Right lobe of liver (tissue), 6 donors: ENCODE results near the gene PTCHD4. TPM values are rescaled to one million over a fixed set of nuclear protein-coding genes. Genes with fewer than 3 reads are reported as not detected.
A peak's percentile ranks its signal among the peaks of the same experiment; 100 is the strongest.

ENCODE experiments used
- ATAC-seq, 4 donors: fragments of 200-7000 bp; cut with Tn5 transposase; one replicate each; pipeline ENCODE4 v1.9.1; 2020; ENCODE audit warnings: mild to moderate bottlenecking in 4 of 4, moderate library complexity in 4 of 4
- DNase-seq, 3 donors: peaks; one replicate each; pipeline ENCODE4 v3.0.0-alpha.2; 2020
- H3K27ac ChIP-seq, 3 donors: fragments of 200-600 bp; one replicate each; pipeline ENCODE4 v1.8.0; 2022
- H3K27me3 ChIP-seq, 2 donors: fragments of 200-600 bp; one replicate each; pipeline ENCODE4 v1.8.0; 2022
- H3K36me3 ChIP-seq, 4 donors: fragments of 200-600 bp; sonication (generic) in 1 of 4; one replicate each; pipeline versions ENCODE4 v1.5.1 to v1.8.0; 2017 to 2022; ENCODE audit warnings: control low read depth in 1 of 4
- H3K4me1 ChIP-seq, 4 donors: fragments of 200-600 bp; sonication (generic) in 1 of 4; one replicate each; pipeline versions ENCODE4 v1.5.1 to v1.8.0; 2017 to 2022; ENCODE audit warnings: control low read depth in 1 of 4
- H3K4me3 ChIP-seq, 3 donors: fragments of 200-600 bp; one replicate each; pipeline ENCODE4 v1.8.0; 2022
- H3K9me3 ChIP-seq, 4 donors: fragments of 200-600 bp; sonication (generic) in 1 of 4; one replicate each; pipeline versions ENCODE4 v1.5.1 to v1.8.0; 2017 to 2022; ENCODE audit warnings: control low read depth in 1 of 4
- CTCF ChIP-seq, 4 donors: fragments of 200-600 bp in 3 of 4; fragments of 450-650 bp in 1 of 4; IDR thresholded peaks; one replicate each; pipeline versions ENCODE4 v1.5.1 to v1.8.0; 2016 to 2022; ENCODE audit warnings: antibody characterized with exemption in 4 of 4, mild to moderate bottlenecking in 2 of 4
- POLR2A ChIP-seq: fragments of 450-650 bp; IDR thresholded peaks from one replicate; pipeline ENCODE4 v1.6.1; 2017; ENCODE audit warnings: antibody characterized with exemption, mild to moderate bottlenecking
- WGBS: methylation state at CpG from one replicate; pipeline ENCODE4 v1.1.6; 2018; ENCODE audit warnings: low coverage, low lambda C conversion rate; ENCODE audit not compliant: insufficient coverage; ENCODE audit errors: missing lambda C conversion rate; 5-methylcytosine and 5-hydroxymethylcytosine counted together
- intact Hi-C, 2 donors: fragments of 100-400 bp; cut with DNase I; formaldehyde crosslinking; loops; one replicate each; pipeline versions ENCODE4 v1.11.2 to v1.14.1; 2022
- long read RNA-seq: library from polyadenylated mRNA; unstranded; transcript quantifications from one replicate; pipeline ENCODE4 v2.0.0, GENCODE V29; 2019
- total RNA-seq, 6 experiments: library from RNA; depleted of rRNA in 2 of 6; stranded (reverse); fragments of >200 nt in 2 of 6; fragmentation: NEBNext Ultra II Directional in 3 of 6; extraction: Animal tissue kit (Norgen Biotek cat#: 25700) in 3 of 6; gene quantifications; one replicate each; pipeline versions ENCODE4 v1.1.0 to v1.2.4, GENCODE V29; 2016 to 2023
- donor health status: DM: no; HTN: yes; CAD: no.
- donor health status: DM: no; HTN: no; CAD: no.
- donor health status: DM: no; HTN: no; CAD: no.
- donor health status: DM: no; HTN: yes; CAD: no.
- donor health status: DM: no; HTN: yes; CAD: no.

Gene PTCHD4
- total RNA-seq, result under 1 TPM in 3 of 6 experiments, not detected in 3; 0.12 to 0.18 (median 0.15) TPM
- long read RNA-seq, result 0 reads

- intact Hi-C loops, result no loop called here
- TF ChIP-seq POLR2A (no peak), CTCF (IDR thresholded peaks at IDR 0.05) (no peak)
- ATAC-seq, result no peak
- no peak for DNase-seq
- Histone ChIP-seq H3K4me3 (no peak within 1 kb of the TSS), H3K4me1 (no peaks in the 10 kb centered on the region), H3K27ac (no peak within 1 kb of the TSS), H3K27me3 (no peaks in the 10 kb centered on the region), H3K9me3 (no peaks in the 10 kb centered on the region), H3K36me3 (no peaks in the 10 kb centered on the region)
- 50% methylated on average over 1 of the region's 1 CpG for WGBS
Measured at GRCh38 chr6:48111143-48111506, at the start of gene PTCHD4. PTCHD4 (minus strand) TSS chr6:48111197; CDS start chr6:48068957, 42,240 bp downstream.

- DNase-seq, result no peak
- H3K27ac ChIP-seq, result no peak overlapping the region
- intact Hi-C loops, result no loop called here
- ATAC-seq, result no peak
- no peaks in the 10 kb centered on the region for H3K9me3 ChIP-seq
- no peaks in the 10 kb centered on the region for H3K27me3 ChIP-seq
- no peaks in the 10 kb centered on the region for H3K4me1 ChIP-seq
- no peak overlapping the region for H3K4me3 ChIP-seq
- H3K36me3 ChIP-seq, result no peaks in the 10 kb centered on the region
- WGBS, result 50% methylated on average over 1 of the region's 2 CpGs
- TF ChIP-seq POLR2A, result no peak
- no peak for TF ChIP-seq CTCF (IDR thresholded peaks at IDR 0.05)
Measured at GRCh38 chr6:48151142-48151541, 40.1 kb upstream of the PTCHD4 start.

GRCh38 chr6:48150701-48151100 is 39.7 kb upstream of the PTCHD4 start:
- Histone ChIP-seq H3K27ac (no peak overlapping the region), H3K27me3 (no peaks in the 10 kb centered on the region), H3K36me3 (no peaks in the 10 kb centered on the region), H3K9me3 (no peaks in the 10 kb centered on the region), H3K4me1 (no peaks in the 10 kb centered on the region), H3K4me3 (no peak overlapping the region)
- intact Hi-C loops, result no loop called here
- ATAC-seq, result no peak
- WGBS, result no CpG with 5 or more reads among the region's 2 CpGs
- no peak for DNase-seq
- TF ChIP-seq POLR2A (no peak), CTCF (IDR thresholded peaks at IDR 0.05) (no peak)

- no peaks in the 10 kb centered on the region for H3K27me3 ChIP-seq
- no peaks in the 10 kb centered on the region for H3K36me3 ChIP-seq
- no peaks in the 10 kb centered on the region for H3K4me1 ChIP-seq
- intact Hi-C loops, result no loop called here
- no peak overlapping the region for H3K4me3 ChIP-seq
- H3K27ac ChIP-seq, result no peak overlapping the region
- H3K9me3 ChIP-seq, result no peaks in the 10 kb centered on the region
- ATAC-seq, result no peak
- TF ChIP-seq CTCF (IDR thresholded peaks at IDR 0.05) (no peak), POLR2A (no peak)
- no peak for DNase-seq
Measured at GRCh38 chr6:48147051-48147450, 36.1 kb upstream of the PTCHD4 start.

GRCh38 chr6:48144021-48144420 is 33.0 kb upstream of the PTCHD4 start:
- Histone ChIP-seq H3K4me3 (no peak overlapping the region), H3K9me3 (no peaks in the 10 kb centered on the region), H3K27ac (no peak overlapping the region), H3K36me3 (no peaks in the 10 kb centered on the region), H3K4me1 (no peaks in the 10 kb centered on the region), H3K27me3 (no peaks in the 10 kb centered on the region)
- TF ChIP-seq POLR2A, result no peak
- TF ChIP-seq CTCF (IDR thresholded peaks at IDR 0.05), result no peak
- WGBS, result 22% methylated on average over 3 of the region's 3 CpGs
- DNase-seq, result no peak
- peak in 2 of 4 donors; percentile 28 to 32 for ATAC-seq
- intact Hi-C loops, result no loop called here
